ENCODE data around the gene AMZ1. TPM values are rescaled to one million over a fixed set of nuclear protein-coding genes. Genes with fewer than 3 reads are reported as not detected.
"Not testable (repeated sequence)": the region's sequence is repeated elsewhere in the genome, so short reads cannot be mapped to it uniquely, and the experiment has no call there.

AMZ1 gene
- total RNA-seq, 1 donor from 2014 or later, result 14.2 TPM

DNA sequence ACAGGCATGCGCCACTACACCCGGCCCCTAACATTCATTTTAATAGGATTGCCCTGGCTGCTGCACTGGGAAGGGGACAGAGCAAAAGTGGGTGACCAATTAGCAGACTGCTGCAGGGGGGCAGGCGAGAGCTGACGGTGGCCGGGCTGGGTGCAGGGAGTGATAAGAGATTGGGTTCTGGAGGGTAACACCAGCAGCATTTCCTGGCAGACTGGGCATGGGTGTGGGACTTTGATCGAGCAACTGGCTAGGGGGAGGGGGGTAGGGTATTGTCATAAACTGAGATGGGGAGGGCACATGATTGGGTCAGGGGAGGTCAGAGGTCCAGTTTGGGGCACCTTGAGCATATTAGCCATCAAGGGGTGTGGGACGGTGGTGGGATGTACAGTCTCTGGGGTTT, 20.2 kb upstream of the AMZ1 start:
- no peak for DNase-seq (ENCODE audit: low read depth)

DNA sequence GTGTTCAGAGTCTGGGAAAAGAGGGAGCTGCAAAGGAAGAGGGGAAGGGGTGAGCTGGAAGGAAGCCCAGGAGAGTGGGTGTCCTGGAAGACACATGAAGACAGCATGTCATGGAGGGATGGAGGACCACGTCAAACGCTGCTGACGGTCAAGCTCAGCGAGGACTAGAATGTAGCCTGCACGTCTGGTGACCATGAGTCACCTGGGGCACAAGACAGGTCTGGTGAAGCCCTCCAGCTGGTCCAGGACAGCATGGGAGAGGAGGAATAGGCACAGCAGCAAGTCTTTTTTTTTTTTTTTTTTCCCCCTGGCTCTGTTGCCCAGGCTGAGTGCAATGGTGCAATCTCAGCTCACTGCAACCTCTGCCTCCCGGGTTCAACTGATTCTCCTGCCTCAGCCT, 19.6 kb upstream of the AMZ1 start:
- DNase-seq (ENCODE audit: low read depth), result peak; percentile 18

DNA sequence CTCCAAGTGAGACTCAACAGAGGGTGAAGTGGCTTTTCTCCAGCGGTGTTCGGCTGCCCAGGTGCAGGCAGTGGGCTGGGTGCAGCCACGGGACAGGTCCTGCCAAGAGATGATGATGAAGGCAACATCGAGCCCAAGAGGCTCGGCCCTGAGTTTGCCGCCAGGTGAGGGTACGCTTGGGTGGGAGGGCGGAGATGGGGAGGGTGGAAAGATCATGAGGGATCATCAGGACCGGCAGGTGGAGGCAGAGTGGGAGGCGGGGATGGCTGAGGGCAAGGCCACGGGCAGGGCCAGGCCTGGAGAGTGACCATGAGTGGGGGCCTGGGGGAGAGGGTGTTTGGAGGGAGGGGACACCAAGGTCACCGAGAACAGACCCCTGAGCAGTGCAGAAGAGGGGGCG, 17.8 kb upstream of the AMZ1 start:
- no peak for DNase-seq (ENCODE audit: low read depth)

DNA sequence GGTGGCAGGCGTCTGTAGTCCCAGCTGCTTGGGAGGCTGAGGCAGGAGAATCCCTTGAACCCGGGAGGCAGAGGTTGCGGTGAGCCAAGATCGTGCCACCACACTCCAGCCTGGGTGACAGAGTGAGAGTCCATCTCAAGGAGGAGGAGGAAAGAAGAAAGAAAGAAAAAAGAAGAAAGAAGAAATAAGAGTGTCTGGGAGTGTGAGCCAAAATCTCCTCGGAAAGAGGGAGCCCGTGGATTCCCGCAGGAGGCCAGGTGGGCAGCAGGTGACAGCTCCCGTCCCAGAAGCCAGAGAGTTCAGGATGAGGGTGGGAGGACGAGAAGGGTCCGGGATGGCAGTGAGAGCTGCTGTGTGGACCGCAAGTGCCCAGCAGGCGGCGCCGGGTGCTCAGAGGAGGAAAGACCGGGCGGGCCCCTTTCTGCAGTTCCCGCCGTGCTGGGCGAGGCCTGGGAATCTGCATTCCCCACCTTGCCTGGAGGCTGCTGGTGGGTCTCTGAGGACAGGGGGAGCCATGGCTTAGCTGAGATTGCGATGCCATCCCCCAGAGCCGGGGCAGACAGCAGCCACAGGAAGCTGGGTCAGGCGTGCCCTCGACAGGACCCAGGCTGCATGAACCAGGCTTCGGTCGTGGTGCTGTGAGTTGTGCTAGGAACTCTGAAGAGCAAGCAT, 17.1 kb upstream of the AMZ1 start:
- no peak for DNase-seq (ENCODE audit: low read depth)

DNA sequence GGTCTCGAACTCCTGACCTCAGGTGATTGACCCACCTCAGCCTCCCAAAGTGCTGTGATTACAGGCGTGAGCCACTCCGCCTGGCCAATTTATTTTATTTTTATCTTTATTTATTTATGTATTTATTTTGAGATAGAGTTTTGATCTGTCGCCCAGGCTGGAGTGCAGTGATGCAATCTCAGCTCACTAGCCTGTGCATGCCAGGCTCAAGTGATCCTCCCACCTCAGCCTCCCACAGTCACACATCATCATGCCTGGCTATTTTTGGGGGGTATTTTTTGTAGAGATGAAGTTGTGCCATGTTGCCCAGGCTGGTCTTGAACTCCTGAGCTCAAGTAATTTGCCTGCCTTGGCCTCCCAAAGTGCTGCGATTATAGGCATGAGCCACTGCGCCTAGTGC, 14.8 kb upstream of the AMZ1 start:
- DNase-seq (ENCODE audit: low read depth), result not testable (repeated sequence)

DNA sequence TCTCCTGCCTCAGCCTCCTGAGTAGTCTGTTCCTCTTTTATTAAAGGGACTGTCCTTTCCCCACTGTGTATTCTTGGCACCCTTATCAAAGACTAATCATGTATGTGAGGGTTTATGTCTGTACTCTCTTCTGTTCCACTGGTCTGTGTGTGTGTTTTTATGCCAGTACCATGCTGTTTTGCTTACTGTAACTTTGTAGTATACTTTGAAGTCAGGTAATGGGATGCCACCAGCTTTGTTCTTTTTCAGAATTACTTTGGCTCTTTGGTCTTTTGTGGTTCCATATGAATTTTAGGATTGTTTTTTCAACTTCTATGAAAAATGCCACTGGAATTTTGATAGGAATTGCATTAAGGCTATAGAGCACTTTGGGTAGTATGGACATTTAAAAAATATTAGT, 14.1 kb upstream of the AMZ1 start:
- DNase-seq (ENCODE audit: low read depth), result no peak

DNA sequence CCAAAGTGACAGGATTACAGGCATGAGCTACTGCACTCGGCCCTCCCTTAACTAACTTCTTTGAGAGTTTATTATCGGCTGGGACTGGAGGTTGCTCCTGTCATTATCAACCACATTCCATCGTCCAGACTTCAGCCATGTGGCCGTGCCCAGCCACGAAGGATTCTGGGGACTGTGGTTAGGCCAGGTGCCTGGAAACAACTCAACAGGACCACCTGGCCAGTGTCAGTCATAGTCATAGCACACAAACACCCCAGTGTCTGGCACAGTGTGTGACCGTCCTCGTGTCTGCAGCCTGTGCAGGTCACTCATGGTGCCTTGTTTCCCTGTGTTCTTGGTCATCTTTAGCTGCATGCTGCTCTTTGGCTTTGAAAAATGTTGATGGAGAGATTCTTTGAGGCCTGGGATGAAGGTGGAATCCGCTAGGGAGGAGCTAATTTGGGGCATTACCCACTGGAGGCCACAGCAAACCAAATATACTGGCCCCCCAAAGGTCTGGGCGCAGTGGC, 12.7 kb upstream of the AMZ1 start:
- DNase-seq (ENCODE audit: low read depth), result no peak

DNA sequence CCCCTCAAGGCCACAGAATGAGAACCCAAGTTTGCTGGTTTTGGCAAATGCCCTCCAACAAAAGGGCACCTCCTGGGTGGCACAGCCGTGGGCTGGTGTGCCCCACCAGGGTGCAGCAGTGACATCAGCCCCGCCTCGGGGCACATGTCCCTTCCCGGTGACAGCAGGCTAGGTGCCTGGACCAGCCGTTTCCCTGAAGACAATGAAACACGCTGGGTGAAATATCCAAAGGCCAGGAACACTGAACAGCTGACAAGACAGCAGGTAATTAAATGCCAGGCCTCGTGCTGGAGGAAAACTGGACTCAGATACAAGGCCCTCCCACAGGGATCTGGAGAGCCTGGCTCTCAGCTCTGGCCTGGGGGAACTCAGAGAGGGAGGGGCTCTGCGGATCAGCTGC, 11.4 kb upstream of the AMZ1 start:
- DNase-seq (ENCODE audit: low read depth), result not testable (repeated sequence)

DNA sequence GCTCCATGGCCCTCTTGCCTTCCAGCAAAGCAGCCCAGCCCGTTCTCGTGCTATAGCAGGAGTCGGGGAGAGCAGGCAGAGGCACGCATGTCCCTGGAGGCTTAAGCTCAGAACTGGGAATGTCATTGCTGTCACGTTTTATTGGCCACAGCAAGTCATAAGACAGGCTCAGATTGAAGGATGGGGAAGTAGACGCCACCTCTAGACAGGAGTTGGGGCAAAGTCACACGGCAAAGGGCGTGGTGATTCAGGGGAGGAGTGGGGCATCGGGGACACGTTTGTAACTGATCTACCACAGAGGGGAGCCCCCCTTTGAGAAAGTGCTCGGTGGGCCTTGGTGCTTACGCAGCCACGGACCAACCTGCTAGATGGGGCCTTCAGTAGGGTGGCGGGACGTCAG, 9.5 kb upstream of the AMZ1 start:
- DNase-seq (ENCODE audit: low read depth), result not testable (repeated sequence)

DNA sequence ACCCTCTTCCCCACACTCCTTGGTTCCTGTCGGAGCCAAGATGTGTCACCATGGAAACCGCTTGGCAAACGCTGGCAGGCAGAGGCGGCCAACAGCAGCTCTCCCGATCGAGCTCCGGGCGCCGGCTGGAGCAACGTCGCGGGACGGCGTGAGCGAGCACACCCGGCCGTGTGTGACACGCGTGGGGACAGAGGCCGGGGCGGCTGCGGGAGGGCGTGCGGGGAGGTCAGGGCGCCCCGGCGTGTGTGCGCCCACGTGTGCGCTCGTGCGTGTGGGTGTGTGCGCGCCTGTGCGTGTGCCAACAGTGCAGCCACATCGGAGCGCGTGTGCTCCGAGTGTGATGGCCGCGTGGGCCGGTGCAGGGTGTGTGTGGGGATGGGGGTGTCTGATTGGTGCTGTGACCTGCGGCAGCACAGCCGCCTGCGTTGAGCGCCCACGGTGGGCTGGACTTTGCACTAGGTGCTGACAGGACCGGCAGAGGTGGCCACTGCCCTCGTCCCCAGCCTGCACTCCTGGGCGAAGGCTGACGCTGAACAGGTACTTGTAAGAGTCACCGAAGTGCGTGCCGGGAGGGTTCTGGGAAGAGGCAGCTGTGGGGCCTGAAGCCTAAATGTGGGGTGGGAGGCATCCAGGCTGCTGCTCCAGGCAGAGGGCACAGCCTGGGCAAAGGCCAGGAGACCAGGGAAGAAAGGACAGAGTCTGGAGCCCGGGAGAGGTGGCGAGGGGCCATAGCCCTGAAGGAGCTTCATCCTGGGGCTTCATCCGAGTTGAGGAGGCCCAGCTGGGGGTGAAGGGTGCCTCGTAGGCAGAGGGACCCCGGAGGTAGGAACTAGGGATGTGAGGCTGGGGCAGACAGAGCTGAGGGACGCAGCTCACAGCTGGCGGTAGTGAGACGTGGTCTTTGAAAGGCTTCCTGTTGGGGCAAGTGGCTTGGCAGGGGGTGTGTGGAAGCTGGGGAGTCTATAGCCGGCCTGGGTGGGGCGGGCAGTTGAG, 8.6 kb upstream of the AMZ1 start:
- DNase-seq (ENCODE audit: low read depth), result not testable (repeated sequence)

DNA sequence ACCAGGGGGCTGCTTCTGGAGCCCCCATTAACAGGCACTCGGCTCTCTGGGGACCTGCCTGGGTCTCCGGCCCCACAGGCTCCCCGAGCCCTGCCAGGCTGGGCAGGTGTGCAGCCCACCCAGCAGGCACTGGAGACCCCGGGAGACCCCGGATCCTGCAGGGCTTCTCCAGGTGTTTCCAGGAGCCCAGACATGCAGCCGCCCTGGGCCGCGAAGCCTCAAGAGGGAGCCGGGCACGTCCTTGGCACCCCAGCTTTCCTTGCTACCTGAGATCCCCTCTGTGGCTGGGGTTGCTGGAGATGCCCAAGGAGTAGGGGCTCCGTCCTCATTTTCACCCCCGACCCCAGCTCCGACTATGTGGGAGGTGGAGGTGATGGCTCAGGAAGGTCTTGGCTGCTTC, 7.7 kb upstream of the AMZ1 start:
- no peak for DNase-seq (ENCODE audit: low read depth)

DNA sequence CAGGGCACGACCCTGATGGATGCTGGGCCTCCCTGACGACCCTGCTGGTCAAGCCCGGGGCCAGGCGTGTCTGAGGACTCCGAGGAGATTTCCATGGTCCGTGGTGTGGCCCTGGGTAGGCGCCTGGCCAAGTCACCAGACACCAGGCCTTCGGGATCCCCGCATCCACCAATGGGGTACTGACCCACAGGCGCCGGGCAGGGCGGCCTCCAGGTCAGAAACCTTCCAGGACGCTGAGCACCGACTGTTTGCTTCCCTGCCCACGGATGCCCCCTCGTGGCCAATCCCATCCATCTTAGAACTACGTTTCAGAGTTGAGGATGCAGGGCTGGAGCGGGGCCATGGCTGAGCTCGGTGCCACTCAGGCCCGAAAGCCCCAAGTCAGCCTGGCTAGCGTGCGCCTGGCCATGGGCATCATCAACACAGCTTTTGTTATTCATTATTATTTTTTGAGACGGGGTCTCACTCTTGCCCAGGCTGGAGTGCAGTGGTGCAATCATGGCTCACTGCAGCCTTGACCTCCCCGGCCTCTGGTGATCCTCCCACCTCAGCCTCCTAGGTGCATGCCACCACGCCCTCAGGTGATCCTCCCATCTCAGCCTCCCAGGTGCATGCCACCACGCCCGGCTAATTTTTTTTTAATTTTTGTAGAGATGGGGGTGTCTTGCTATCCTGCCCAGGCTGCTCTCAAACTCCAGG, 7.1 kb upstream of the AMZ1 start:
- peak; percentile 33 for DNase-seq (ENCODE audit: low read depth)

DNA sequence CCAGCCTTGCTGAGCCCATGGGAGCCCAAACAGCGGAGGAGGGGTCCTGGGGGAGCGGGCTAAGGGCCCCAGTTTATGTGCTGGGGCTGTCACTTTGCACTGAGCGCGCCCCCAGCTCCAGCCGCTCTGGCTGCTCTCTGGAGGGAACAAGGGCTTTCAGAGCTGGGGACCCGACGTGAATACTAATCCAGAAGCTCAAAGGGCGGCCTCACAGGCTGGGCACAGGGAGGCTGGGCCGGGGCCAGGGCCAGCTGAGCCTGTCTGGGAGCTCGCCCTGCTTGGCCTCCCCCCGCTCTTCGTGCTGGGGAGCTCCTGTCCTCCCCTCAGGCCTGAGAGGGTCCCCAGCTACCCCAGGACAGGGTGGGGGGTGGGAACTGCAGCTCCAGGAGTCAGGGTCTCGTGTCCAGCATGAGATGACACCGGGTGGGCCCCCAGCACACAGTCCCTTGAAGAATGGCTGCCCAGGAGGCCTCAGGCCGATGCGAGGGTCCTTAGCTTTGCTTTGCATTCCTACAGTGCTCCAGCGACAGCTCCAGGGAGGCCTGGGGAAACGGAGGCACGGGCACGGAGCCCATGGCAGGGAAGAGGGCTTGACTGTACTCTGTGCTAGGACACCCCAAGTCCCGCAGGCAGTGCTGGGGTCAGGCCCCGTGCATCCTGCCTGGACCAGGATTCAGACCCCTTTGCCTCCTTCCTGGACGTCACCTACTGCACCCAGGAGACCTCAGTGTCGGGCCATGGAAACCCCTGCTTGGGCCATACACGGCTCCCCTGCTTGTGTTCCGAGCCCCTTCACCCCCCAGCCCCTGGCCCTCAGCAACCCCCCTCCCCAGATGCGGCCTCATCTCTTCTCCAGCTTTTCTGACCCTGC, 5.8 kb upstream of the AMZ1 start:
- no peak for DNase-seq (ENCODE audit: low read depth)

DNA sequence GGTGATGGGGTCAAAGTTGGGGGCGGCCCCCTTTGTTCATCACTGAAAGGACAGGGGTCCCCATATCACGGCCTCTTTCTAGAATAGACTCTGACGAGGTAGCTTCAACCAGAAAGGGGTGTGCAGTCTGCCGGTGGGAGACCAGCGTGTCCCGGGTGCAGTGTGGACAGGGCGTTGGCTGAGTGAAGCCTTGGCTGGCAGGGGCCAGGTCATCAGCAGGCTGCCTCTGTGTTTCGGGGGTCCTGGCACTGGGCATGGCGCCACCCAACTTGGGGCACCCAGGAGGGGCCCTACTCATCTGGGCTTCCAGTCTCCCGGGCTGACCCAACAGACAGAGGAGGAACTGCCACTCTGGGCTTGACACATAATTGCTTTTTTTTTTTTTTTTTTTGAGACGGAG, 3.5 kb upstream of the AMZ1 start:
- DNase-seq (ENCODE audit: low read depth), result no peak

DNA sequence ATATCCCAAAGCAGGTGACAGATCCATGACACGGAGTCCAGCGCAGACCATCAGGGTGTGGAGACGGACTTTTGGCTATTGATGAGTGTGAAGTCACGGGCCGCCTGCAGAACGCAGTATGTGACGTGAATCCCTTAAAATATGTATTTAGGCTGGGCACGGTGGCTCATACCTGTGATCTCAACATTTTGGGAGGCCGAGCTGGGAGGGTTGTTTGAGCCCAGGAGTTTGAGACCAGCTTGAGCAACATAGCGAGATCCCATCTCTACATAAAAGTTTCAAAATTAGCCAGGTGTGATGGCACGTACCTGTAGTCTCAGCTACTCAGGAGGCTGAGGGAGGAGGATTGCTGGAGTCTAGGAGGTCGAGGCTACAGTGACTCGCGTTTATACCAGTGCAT, 1.9 kb upstream of the AMZ1 start:
- no peak for DNase-seq (ENCODE audit: low read depth)

DNA sequence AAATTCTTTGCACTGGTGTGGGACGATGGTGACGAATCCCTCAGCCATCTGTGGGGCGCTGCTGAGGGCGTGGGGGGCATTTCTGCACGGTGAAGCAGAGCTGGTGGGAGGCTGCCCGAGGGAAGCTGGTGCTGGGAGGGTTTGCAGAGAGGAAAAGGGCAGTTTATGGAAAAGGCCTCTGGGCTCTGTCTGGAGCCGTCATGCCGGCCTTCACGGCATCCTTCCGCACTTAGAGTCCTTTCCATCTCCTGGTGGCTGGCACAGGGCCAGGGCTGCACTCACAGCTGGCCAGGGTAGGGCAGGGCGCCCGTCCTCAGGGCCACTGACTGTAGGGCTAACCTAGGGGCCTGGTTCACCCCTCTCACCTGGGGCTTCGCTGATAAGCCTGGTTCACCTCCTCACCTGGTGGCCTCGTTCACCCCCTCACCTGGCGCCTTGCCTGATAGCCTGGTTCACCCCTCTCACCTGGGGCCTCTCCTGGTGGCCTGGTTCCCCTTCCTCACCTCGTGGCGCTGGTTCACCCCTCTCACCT, 598 bp upstream of the AMZ1 start:
- DNase-seq (ENCODE audit: low read depth), result peak; percentile 75

DNA sequence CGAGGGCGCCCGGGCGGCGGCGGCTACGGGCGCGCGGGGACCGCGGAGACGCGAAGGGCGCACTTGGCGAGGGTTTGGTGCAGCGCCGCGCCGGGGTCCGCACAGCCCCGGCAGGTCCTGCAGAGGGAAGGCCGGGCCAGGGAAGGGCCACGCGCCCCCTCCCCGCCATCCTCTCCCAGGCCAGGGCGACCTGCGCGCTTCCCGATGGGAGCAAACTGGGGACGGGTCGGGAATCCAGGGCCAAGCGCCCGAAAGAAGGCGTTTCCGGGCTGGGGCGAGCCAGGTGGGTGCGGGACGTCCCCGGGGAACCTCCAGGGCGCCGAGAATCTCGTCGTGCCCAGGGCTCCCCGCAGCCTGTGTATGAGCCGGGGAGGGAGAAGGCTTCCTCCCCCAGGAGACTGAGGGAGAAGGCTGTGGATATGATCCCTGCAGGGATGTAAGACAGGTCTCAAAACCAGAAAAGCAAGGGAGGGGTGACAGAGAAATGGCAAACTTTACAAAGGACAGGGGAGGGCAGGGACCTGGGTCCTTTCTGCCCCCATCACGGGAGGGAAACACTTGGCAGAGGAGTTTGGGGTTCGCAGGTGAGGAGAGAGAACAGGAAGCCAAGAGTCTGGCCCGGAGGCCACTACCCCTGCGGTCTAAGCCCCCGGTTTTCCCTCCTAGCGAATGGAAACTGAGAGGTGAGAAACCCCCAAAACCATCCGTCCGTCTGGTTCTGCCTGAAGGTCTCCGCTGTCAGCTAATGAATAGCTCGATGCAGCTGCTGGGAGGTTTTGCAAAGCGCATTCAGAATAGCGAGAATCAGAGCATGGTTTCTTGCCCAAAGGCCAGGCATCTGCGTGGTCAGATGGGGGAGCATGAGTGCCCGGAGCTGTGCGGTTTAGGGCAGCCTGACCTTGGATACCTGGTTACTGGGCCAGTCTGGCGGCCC, 674 bp downstream of the AMZ1 start:
- DNase-seq (ENCODE audit: low read depth), result peak; percentile 58

DNA sequence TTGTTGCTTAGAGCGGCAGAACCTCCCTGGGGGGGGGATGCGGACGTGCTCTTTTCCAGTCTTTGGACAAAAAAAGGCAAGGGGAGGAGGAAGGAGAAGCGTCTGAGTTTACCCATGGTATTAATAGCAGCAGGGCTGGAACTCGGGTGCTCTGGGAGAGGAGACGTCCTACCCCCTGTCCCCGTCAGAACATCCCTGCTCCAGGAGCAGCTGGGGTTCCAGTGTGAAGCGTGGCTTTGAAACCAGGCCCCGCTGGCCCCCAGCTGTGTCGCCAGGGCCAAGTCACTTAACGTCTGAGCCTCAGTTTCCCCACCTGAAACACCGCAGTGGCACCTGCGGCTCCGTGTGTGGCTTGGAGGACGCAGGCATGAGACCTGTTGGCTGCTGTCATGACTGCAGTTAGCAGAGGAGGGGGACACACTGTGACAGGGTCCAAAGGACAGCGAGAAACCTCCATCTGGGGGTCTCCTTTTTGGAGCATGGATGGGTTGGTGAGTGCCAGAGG, 1.4 kb downstream of the AMZ1 start:
- no peak for DNase-seq (ENCODE audit: low read depth)

DNA sequence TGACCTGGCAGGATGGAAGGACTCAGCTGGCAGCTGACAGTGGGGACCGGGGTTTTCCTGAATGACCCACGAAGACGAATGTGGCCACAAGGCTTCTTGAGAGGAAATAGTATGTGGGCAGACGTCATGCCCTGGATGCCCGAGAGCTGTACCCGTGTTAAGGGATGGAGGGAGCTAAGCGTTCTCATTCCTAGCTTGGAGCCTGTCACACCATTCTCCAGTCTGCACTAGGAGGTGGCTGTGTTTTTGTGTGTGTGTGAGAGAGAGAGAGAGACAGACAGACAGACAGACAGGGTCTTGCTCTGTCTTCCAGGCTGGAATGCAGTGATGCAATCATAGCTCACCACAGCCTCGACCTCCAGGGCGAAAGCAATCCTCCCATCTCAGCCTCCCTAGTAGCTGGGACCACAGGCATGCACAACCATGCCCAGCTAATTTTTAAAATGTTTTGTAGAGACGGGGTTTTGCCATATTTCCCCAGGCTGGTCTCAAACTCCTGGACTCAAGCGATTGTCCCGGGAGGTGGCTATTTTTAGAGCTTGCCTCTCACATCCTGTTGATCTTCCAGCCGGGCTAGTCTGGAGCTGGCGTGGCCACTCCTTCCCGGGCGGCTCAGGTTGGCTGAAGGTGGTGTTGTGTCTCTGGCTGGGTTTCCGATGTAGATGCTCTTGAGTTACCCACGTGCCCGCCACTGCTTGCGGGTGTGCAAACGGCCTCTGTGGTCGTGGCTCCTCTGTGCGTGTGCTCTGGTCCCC, 2.1 kb downstream of the AMZ1 start:
- peak; percentile 26 for DNase-seq (ENCODE audit: low read depth)
